Right lobe of liver (tissue), 6 donors: ENCODE measurements around the gene SIDT2. TPM values are rescaled to one million over a fixed set of nuclear protein-coding genes. Genes with fewer than 3 reads are reported as not detected.

Source experiments
- ATAC-seq, 4 donors: fragments of 200-7000 bp; cut with Tn5 transposase; one replicate each; pipeline ENCODE4 v1.9.1; 2020; ENCODE audit warnings: mild to moderate bottlenecking in 4 of 4, moderate library complexity in 4 of 4
- DNase-seq, 3 donors: peaks; one replicate each; pipeline ENCODE4 v3.0.0-alpha.2; 2020
- H3K27ac ChIP-seq, 3 donors: fragments of 200-600 bp; one replicate each; pipeline ENCODE4 v1.8.0; 2022
- H3K27me3 ChIP-seq, 2 donors: fragments of 200-600 bp; one replicate each; pipeline ENCODE4 v1.8.0; 2022
- H3K36me3 ChIP-seq, 4 donors: fragments of 200-600 bp; sonication (generic) in 1 of 4; one replicate each; pipeline versions ENCODE4 v1.5.1 to v1.8.0; 2017 to 2022; ENCODE audit warnings: control low read depth in 1 of 4
- H3K4me1 ChIP-seq, 4 donors: fragments of 200-600 bp; sonication (generic) in 1 of 4; one replicate each; pipeline versions ENCODE4 v1.5.1 to v1.8.0; 2017 to 2022; ENCODE audit warnings: control low read depth in 1 of 4
- H3K4me3 ChIP-seq, 3 donors: fragments of 200-600 bp; one replicate each; pipeline ENCODE4 v1.8.0; 2022
- H3K9me3 ChIP-seq, 4 donors: fragments of 200-600 bp; sonication (generic) in 1 of 4; one replicate each; pipeline versions ENCODE4 v1.5.1 to v1.8.0; 2017 to 2022; ENCODE audit warnings: control low read depth in 1 of 4
- POLR2A ChIP-seq: fragments of 450-650 bp; IDR thresholded peaks from one replicate; pipeline ENCODE4 v1.6.1; 2017; ENCODE audit warnings: antibody characterized with exemption, mild to moderate bottlenecking
- WGBS: methylation state at CpG from one replicate; pipeline ENCODE4 v1.1.6; 2018; ENCODE audit warnings: low coverage, low lambda C conversion rate; ENCODE audit not compliant: insufficient coverage; ENCODE audit errors: missing lambda C conversion rate; 5-methylcytosine and 5-hydroxymethylcytosine counted together
- intact Hi-C, 2 donors: fragments of 100-400 bp; cut with DNase I; formaldehyde crosslinking; loops; one replicate each; pipeline versions ENCODE4 v1.11.2 to v1.14.1; 2022
- total RNA-seq, 6 experiments: library from RNA; depleted of rRNA in 2 of 6; stranded (reverse); fragments of >200 nt in 2 of 6; fragmentation: NEBNext Ultra II Directional in 3 of 6; extraction: Animal tissue kit (Norgen Biotek cat#: 25700) in 3 of 6; gene quantifications; one replicate each; pipeline versions ENCODE4 v1.1.0 to v1.2.4, GENCODE V29; 2016 to 2023
- TF ChIP-seq, protein P1 (sequence below), 4 donors: fragments of 200-600 bp in 3 of 4; fragments of 450-650 bp in 1 of 4; IDR thresholded peaks; one replicate each; pipeline versions ENCODE4 v1.5.1 to v1.8.0; 2016 to 2022; ENCODE audit warnings: antibody characterized with exemption in 4 of 4, mild to moderate bottlenecking in 2 of 4
- donor health status: DM: no; HTN: yes; CAD: no.
- donor health status: DM: no; HTN: no; CAD: no.
- donor health status: DM: no; HTN: no; CAD: no.
- donor health status: DM: no; HTN: yes; CAD: no.
- donor health status: DM: no; HTN: yes; CAD: no.

SIDT2 gene
- total RNA-seq, 6 experiments from 2014 or later: 24.6 to 49.9 (median 35.5) TPM

DNA sequence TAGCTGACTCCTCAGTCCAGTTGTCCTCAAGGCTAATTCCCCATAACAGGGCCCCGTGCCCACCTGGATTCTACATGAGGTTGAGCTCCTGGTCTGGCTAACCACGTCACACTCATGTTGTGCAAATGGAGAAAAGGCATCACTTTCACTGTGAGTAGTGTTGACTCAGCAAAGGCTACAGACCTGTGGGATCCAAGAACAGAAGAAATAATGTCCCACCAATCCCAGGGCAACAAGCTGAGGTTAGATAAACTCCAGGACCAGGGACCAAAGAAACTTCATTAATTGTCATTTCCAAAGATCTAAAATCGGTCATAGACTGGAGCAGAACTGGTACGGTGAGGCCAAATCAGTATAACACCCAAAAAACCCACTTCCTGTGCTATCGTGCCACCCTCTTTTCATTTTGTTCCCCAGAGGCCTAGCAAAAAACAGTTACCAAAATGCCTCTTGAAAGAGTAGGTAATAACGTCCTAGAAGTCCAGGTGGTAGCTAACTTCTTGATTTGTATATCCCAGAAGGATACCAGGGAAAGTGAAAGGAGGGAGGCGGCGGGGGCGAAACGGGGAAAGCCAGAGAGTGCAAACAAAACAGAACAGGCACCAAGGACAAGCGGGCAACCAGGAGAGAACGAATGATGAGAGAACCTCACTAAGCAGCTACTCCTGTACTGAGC, 51.9 kb downstream of the SIDT2 start:
- peaks cover 0 to 18% (median 6%) of the 10 kb centered on the region in 4 donors for H3K4me1 ChIP-seq
- H3K27me3 ChIP-seq: no peaks in the 10 kb centered on the region
- no peaks in the 10 kb centered on the region for H3K9me3 ChIP-seq
- intact Hi-C loops: no loop called here
- peak overlapping the region in 1 of 3 donors; percentile 89 for H3K27ac ChIP-seq
- no peak for DNase-seq
- TF ChIP-seq POLR2A: no peak
- TF ChIP-seq, protein P1, sequence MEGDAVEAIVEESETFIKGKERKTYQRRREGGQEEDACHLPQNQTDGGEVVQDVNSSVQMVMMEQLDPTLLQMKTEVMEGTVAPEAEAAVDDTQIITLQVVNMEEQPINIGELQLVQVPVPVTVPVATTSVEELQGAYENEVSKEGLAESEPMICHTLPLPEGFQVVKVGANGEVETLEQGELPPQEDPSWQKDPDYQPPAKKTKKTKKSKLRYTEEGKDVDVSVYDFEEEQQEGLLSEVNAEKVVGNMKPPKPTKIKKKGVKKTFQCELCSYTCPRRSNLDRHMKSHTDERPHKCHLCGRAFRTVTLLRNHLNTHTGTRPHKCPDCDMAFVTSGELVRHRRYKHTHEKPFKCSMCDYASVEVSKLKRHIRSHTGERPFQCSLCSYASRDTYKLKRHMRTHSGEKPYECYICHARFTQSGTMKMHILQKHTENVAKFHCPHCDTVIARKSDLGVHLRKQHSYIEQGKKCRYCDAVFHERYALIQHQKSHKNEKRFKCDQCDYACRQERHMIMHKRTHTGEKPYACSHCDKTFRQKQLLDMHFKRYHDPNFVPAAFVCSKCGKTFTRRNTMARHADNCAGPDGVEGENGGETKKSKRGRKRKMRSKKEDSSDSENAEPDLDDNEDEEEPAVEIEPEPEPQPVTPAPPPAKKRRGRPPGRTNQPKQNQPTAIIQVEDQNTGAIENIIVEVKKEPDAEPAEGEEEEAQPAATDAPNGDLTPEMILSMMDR (IDR thresholded peaks at IDR 0.05): no peak
- peak overlapping the region in 1 of 3 donors; percentile 97 for H3K4me3 ChIP-seq
- H3K36me3 ChIP-seq: peaks cover 0 to 33% (median 7%) of the 10 kb centered on the region in 4 donors
- no peak for ATAC-seq
- WGBS: 26% methylated on average over 12 of the region's 12 CpGs

DNA sequence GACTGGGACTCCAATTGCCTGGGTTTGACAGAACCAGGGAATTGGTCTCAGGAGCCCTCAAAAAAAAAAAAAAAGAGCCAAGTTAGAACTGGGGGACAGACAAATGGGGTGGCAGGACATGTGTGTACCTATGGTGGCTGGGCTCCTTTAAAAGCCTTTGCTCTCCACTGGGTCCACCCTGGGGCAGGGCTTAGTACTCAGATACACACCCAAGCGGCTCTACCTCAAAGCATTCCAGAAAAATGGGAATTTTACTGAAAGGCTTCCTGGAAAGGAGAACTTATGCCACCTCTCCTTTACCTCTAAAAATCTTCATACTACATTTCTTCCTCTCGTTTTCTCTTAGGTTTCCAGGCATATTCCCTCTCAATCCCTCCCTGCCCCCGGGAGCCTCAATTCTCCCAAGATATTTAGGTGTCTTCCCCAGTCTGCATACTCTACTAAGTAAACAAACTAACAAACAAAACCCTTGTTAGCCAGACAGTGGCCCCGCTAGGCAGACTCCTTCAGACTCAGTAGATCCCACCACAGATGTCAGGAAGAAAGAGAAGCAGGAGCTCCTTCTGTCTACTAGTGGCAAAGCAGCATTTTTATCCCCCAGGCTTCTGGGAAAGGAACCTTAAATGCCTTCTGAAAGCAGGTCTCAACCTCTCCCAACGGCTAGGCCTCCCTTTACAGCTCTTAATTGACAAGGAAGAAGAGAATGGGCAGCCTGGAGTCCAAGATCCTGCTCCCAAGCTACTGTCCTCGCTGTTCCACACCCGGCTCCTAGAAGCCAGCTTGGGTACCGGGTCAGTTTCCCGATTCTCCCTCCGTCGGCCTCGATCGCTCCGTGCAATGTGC, 52.7 kb downstream of the SIDT2 start:
- Histone ChIP-seq H3K4me1 (peaks cover 0 to 18% (median 6%) of the 10 kb centered on the region in 4 donors), H3K27ac (peak overlapping the region; percentile 80 to 89 (median 83)), H3K27me3 (no peaks in the 10 kb centered on the region), H3K4me3 (peak overlapping the region; percentile 96 to 99 (median 97)), H3K36me3 (peaks cover 0 to 27% (median 7%) of the 10 kb centered on the region in 4 donors), H3K9me3 (no peaks in the 10 kb centered on the region)
- intact Hi-C loops: no loop called here
- DNase-seq (no peak), ATAC-seq (no peak)
- WGBS: 9% methylated on average over 4 of the region's 14 CpGs
- TF ChIP-seq, protein P1 (IDR thresholded peaks at IDR 0.05): no peak
- no peak for TF ChIP-seq POLR2A

DNA sequence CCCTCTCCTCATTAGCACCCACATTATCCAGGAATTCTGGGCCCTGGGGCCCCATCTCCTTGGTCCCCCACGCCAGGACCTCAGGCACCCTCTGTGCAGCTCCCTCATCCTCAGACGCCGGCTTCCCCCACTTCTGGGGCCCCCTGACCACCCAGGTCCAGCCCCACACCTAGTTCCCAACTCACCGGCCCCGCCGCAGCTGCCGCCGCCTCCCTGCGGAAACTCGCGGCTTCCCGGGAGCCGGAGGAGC, 53.2 kb downstream of the SIDT2 start, which contains the start of gene PCSK7:
TSS of gene PCSK7 (minus strand) at position 232 of the 250 bp plus-strand sequence. CDS start 2,229 bp downstream, outside the sequence.
- Histone ChIP-seq H3K9me3 (no peaks in the 10 kb centered on the region), H3K36me3 (peaks cover 0 to 26% (median 7%) of the 10 kb centered on the region in 4 donors), H3K4me3 (peak within 1 kb of the TSS; percentile 96 to 99 (median 97)), H3K27me3 (no peaks in the 10 kb centered on the region), H3K27ac (peak within 1 kb of the TSS; percentile 80 to 89 (median 83)), H3K4me1 (peaks cover 0 to 18% (median 6%) of the 10 kb centered on the region in 4 donors)
- TF ChIP-seq POLR2A: no peak
- TF ChIP-seq, protein P1 (IDR thresholded peaks at IDR 0.05): no peak
- intact Hi-C loops: no loop called here
- ATAC-seq (no peak), DNase-seq (peak in 2 of 3 donors; percentile 82 to 84)
- 4% methylated on average over 3 of the region's 13 CpGs for WGBS

DNA sequence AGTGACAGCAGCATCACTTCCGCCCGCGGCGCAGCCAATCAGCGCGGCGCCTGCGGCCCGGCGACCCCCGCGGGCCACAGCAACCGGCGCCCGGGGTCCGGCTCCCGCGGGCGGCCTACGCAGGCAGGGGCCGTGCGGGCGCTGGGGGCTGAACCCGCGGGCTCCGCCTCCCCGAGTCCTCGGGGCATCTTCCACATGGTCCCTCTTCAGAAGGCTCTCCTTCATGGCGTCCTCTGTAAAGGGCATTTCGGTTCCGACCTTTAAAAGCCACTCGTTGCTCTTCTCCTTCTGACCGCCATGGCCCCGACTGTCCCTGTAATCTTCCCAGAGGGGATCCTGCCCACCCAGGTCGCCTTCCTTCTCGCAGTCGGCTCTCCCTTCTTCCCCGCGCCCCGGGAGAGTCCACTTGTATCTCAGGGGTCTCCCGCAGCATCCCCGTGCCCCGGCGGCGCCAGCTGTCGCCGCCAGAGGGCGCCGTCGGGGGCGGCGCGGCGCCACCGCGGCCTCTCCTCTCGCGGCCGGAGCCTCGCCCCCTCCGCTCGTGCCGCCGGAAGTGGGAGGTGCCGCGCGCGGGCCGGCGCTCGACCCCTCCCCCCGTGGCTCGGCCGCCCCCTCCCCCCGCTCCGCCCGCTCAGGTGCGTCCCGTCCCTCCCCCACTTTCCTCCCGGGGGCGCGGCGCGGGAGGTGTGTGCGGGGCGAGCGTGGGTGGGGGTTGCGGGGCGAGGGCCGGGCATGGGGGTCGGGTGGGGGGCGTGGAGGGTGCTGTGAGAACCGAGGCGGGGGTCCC, 53.7 kb downstream of the SIDT2 start, which contains the start of gene RNF214:
TSS of gene RNF214 (plus strand) at position 580 of the 787 bp plus-strand sequence. CDS start 1,602 bp downstream, outside the sequence.
- Histone ChIP-seq H3K9me3 (no peaks in the 10 kb centered on the region), H3K4me3 (peak within 1 kb of the TSS; percentile 96 to 99 (median 97)), H3K27ac (peak within 1 kb of the TSS; percentile 80 to 89 (median 83)), H3K36me3 (peaks cover 0 to 20% (median 7%) of the 10 kb centered on the region in 4 donors), H3K27me3 (no peaks in the 10 kb centered on the region), H3K4me1 (peaks cover 0 to 18% (median 6%) of the 10 kb centered on the region in 4 donors)
- ATAC-seq: peak; percentile 89 to 97 (median 92)
- DNase-seq: peak; percentile 85
- WGBS: 0% methylated on average over 10 of the region's 94 CpGs
- TF ChIP-seq, protein P1 (IDR thresholded peaks at IDR 0.05): peak; percentile 85 to 99 (median 95)
- TF ChIP-seq POLR2A: peak; percentile 79
- intact Hi-C loops: no loop called here
